Stimulated activated CD4-positive, alpha-beta T cell treated with anti-CD3 and anti-CD28 coated beads, Interleukin-1b, Interleukin-23, amount 100 ng/mL, for 1 hour (primary cell): ENCODE measurements around the gene CFAP299.
"Not testable (repeated sequence)": the region's sequence is repeated elsewhere in the genome, so short reads cannot be mapped to it uniquely, and the experiment has no call there.

Experiments used
- DNase-seq, 2 donors: peaks; one replicate each; pipeline ENCODE4 v3.0.0-alpha.2; 2020; ENCODE audit warnings: low read depth in 2 of 2

Gene CFAP299

GRCh38 chr4:80335554-80336358, at the start of gene CFAP299:
CFAP299 (plus strand) TSS chr4:80335730.
- peak in 1 of 2 donors; percentile 32 for DNase-seq

GRCh38 chr4:80286451-80286850, 49.1 kb upstream of the CFAP299 start:
- no peak for DNase-seq

GRCh38 chr4:80290665-80291064, 44.9 kb upstream of the CFAP299 start:
- not testable (repeated sequence) for DNase-seq

GRCh38 chr4:80294206-80294605, 41.3 kb upstream of the CFAP299 start:
- DNase-seq = no peak

- DNase-seq = no peak
Observed at GRCh38 chr4:80295336-80295735, 40.2 kb upstream of the CFAP299 start.

- DNase-seq = no peak
Observed at GRCh38 chr4:80295826-80296225, 39.7 kb upstream of the CFAP299 start.

GRCh38 chr4:80301884-80302283, 33.6 kb upstream of the CFAP299 start:
- DNase-seq = no peak

- DNase-seq = no peak
Observed at GRCh38 chr4:80302616-80303223, 32.8 kb upstream of the CFAP299 start.

GRCh38 chr4:80305466-80305865, 30.1 kb upstream of the CFAP299 start:
- DNase-seq = no peak

GRCh38 chr4:80306260-80306659, 29.3 kb upstream of the CFAP299 start:
- no peak for DNase-seq

GRCh38 chr4:80307183-80307735, 28.3 kb upstream of the CFAP299 start:
- no peak for DNase-seq

GRCh38 chr4:80307774-80308465, 27.6 kb upstream of the CFAP299 start:
- DNase-seq = no peak

- DNase-seq = no peak
Observed at GRCh38 chr4:80308466-80308822, 27.1 kb upstream of the CFAP299 start.

GRCh38 chr4:80309294-80310004, 26.1 kb upstream of the CFAP299 start:
- DNase-seq = no peak

- no peak for DNase-seq
Observed at GRCh38 chr4:80311130-80311529, 24.4 kb upstream of the CFAP299 start.

- no peak for DNase-seq
Observed at GRCh38 chr4:80312124-80312523, 23.4 kb upstream of the CFAP299 start.

GRCh38 chr4:80313627-80314026, 21.9 kb upstream of the CFAP299 start:
- DNase-seq = no peak

GRCh38 chr4:80315848-80316247, 19.7 kb upstream of the CFAP299 start:
- not testable (repeated sequence) for DNase-seq

- DNase-seq = no peak
Observed at GRCh38 chr4:80321341-80321740, 14.2 kb upstream of the CFAP299 start.

GRCh38 chr4:80321776-80322175, 13.8 kb upstream of the CFAP299 start:
- DNase-seq = no peak

GRCh38 chr4:80322716-80323115, 12.8 kb upstream of the CFAP299 start:
- no peak for DNase-seq

- DNase-seq = no peak
Observed at GRCh38 chr4:80324171-80324570, 11.4 kb upstream of the CFAP299 start.
